ENCODE results near the gene ATF7IP2.

The ATF7IP2 gene

DNA sequence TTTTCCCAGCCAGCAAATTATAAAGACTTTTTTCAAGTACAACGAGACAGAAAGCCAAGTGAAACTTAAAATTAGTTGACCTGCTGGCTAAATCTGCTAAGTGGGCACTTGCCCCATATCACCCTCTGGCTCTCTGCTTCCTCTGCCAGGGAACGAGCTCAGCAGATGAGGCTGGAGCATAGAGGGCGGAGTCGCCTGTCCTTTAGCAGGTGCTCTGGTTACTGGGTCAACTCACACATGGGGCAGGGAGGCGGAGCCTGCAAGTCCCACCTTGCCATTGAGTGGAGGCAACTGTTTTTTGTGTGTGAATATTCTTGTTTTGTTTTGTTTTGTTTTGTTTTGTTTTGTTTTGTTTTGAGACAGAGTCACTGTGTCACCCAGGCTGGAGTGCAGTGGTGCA is 132.0 kb downstream of the ATF7IP2 start:
- peak; percentile 31 for DNase-seq

DNA sequence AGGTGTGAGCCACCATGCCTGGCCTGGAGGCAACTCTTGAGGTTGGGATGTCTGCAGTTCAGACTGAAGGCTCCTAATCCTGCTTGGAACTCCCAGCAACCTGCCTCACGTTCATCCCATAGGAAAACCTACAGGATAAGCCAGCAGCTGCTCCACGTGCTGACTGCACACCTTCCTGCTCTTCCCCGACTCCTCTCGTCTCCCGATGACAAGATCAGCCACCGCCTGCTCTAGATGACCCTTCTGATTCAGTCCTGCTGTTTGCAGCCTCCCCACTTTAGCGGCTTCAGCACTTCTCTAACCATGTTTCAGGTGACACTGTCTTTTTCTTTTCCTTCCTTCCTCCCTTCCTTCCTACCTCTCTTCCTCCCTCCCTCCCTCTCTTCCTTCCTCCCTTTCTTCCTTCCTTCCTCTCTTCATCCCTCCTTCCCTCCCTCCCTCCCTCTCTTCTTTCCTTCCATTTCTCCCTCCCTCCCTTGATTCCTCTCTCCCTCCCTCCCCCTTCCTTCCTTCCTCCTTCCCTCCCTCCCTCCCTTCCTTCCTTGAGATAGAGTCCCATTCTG is 132.7 kb downstream of the ATF7IP2 start:
- no peak for DNase-seq

DNA sequence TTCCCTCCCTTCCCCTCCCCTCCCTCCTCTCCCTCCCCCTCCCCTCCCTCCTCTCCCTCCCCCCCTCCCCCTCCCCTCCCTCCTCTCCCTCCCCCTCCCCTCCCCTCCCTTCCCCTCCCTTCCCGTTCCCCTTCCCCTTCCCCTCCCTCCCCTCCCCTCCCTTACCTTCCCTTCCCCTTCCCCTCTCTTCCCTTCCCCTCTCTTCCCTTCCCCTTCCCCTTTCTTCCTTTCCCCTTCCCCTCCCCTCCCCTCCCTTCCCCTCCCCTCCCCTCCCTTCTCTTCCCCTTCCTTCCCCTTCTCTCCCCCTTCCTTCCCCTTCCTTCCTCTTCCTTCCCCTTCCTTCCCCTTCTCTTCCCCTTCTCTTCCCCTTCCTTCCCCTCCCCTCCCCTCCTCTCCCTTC is 133.4 kb downstream of the ATF7IP2 start:
- no peak for DNase-seq

DNA sequence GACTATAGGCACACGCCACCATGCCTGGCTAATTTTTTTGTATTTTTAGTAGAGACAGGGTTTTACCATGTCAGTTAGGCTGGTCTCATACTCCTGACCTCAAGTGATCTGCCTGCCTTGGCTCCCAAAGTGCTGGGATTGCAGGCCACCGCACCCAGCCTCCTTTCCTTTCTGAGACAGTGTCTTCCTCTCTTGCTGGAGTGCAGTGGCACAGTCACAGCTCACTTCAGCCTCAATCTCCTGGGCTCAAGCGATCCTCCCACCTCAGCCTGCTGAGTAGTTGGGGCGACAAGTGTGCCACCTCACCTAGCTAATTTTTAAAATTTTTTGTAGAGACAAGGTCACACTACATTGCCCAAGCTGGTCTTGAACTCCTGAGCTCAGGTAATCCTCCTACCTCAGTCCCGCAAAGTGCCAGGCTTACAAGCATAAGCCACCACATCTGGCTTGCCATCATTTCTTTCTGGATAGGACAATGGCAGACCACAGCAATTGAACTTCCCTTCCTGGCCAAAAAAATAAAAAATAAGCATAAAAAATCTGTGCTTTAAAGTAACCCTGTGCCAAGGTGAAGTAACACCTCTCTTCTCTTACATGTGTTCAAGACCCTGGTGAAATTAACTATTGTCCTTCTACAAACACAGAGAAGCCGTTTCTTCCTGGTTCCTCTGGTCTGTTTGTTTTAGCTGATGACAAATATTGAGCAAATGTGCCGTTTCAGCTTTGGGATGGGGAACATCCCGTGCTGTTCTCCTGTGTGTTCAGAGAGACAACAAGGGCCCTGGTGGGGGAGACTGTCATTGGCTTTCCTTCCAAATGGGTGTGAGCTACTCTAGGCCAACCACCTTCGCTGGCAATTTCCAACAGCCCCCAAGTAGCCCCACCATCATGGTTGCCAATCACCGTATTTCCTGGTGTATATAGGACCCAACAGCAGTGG is 134.3 kb downstream of the ATF7IP2 start:
- DNase-seq, result peak; percentile 58

DNA sequence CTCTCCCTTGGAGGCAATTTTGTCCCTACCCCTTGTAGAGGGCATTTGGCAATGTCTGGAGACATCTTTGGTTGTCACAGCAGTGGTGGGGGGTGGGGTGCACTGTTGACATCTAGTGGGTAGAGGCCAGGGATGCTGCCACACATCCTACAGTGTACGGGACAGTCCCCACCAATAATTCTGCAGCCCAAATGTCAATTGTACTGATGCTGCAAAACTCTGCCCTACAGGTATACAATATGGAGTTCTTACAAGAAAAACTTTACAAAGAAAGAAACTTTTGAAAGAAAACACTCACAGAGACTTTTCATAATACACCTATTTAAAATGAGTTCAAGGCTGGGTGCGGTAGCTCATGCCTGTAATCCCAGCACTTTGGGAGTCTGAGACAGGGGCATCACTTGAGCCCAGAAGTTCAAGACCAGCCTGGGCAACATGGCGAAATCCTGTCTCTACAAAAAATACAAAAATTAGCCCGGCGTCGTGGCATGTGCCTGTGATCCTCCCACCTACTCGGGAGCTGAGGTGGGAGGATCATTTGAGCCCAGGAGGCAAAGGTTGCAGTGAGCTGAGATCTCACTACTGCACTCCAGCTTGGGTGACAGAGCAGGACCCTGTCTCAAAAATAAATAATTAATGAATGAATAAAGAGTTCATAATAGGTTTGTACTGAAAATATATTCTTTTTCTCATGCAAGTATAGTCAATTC is 135.2 kb downstream of the ATF7IP2 start:
- no peak for DNase-seq

DNA sequence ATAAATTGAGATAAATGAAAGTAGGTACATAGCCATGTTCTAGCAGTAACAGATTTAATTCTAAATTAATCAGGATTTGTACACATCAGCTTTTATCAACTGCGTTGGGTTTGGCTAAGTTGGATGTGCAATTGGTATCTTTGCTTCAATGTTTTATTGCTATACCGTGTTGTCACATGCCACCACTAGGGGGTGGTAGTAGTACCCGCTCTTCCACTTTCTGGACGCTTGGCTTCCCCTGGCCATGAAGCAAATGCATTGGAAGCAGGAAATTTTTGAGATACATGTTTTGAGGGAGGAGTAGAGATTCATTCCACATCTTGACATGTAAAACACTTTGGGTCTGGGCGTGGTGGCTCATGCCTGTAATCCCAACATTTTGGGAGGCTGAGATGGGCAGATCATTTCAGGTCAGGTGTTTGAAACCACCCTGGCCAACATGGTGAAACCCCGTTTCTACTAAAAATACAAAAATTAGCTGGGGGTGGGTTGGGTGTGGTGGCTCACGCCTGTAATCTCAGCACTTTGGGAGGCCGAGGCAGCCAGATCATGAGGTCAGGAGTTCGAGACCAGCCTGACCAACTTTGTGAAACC is 135.9 kb downstream of the ATF7IP2 start:
- DNase-seq, result peak; percentile 15

DNA sequence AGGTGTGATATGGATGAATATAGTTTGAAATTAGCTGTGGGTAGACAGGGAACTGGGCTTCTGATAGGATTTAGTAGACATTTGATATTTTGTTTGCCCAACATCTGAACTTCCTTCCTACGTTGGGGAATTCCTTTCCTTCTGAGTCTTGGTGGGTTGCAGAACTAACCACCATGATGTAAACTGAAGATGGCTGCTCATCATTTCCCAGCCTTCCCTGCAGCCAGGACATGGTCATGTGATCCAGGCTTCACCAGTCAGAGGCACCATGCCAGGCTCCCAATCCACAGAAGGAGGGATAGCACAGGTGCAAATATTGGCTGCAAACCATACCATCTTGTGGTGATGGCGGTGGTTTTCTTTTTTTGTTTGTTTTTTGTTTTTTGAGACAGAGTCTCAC is 137.1 kb downstream of the ATF7IP2 start:
- DNase-seq, result peak; percentile 40

DNA sequence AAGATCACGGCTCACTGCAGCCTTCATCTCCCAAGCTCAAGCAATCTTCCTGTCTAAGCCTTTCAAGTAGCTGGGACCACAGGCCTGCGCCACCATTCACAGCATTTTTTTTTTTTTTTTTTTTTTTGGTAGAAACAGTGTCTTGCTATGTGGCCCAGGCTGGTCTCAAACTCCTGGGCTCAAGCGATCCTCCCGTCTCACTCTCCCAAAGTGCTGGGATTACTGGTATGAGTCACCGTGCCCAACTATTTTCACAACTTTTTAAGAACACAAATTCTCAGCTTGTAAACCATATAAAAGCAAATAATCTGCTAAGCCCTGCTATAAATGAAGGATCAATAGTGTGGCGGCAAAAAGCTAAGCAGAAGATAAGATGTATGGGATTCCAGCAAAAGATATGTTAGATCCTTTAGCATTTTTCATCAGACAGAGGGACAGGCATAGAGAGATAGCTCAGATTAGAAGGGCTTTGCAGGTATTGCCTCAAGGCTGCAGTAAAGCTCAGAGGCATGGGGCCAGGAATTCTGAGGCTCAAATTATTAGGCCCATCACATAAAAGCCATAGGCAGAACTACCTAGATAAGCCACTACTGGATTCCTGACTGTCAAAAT is 139.5 kb downstream of the ATF7IP2 start:
- DNase-seq, result no peak

DNA sequence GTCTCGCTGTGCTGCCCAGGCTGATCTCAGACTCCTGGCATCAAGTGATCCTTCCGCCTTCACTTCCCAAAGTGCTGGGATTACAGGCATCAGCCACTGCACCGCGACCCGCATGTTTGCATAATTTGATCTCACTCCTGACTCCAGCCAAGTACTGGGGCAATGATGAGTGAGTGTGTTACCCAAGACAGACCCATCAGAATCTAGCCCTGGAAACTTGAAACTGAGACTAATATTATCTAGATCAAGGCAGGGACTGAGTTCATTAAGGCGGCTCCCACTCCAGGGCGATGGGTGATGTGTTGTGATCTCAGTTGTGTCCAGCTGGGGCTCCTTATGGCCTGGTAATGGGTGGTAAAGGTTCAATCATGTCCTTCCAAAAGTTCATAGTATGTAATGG is 141.1 kb downstream of the ATF7IP2 start:
- DNase-seq, result no peak

DNA sequence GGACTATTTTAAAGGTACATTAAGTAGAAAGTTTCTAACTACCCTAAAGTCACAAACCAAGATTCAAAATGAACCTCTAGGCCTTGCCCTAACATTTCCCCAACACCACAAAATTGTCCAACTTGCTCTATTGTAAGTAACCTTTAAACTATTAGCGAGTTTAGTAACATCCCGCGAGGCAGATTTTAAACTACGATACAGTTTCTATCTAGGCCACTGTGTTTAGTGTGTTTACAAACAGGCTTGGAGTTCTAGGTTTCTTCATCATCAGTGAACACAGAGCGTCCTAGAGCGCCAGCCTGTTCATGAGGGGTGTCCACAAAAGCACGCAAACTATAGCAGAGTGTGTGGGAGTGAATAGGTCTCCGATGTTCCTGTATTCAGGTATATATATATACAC is 142.8 kb downstream of the ATF7IP2 start:
- no peak for DNase-seq

DNA sequence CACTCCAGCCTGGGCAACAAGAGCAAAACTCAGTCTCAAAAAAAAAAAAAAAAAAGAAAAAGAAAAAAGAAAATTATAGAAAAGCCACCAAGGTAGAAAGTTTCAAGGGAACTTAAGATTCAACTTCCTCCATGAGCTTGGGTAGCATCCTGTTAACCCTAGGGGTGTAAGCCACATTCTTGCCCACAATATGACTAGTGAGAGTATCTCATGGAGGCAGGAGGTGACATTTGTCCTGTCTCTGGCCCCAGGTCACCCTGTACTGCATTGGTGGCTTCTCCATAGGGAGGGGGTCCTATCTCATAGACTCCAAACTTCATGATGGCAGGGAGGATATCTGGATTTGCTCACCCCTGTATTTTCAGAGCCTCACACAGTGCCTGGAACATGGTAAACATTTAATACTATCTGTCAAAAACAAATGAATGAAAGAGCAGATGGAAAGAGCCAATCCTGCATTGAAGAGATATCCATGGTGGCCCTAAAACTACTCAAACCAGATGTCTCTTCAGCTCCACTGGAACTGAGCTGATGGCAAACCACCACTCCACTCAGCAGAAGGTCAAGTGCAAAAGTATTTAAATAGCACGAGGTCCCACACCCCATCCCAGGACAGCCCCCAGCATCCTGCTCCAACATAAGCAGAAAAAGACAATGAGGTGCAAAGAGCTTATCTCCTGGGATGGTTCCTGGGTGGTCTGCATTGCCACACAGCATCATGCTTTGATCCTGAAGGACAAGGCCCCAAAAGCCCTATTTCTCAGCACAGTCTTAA is 144.2 kb downstream of the ATF7IP2 start:
- no peak for DNase-seq

DNA sequence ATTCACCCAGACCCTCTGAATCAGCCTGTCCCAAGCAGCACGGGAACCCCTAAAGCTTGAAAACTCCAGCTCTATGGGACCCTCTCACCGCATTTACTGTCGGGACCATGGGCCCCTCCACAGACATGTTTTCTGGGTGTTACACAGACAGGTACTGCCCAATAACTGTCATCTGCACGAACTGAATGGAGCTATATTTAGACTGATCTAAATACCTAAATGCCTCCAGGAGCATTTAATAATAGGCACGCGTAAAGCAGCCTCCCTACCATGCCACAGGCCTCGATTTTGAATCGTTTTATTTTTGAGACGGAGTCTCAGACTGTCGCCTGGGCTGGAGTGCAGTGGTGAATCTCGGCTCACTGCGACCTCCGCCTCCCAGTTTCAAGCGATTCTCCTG is 144.8 kb downstream of the ATF7IP2 start:
- DNase-seq, result no peak

DNA sequence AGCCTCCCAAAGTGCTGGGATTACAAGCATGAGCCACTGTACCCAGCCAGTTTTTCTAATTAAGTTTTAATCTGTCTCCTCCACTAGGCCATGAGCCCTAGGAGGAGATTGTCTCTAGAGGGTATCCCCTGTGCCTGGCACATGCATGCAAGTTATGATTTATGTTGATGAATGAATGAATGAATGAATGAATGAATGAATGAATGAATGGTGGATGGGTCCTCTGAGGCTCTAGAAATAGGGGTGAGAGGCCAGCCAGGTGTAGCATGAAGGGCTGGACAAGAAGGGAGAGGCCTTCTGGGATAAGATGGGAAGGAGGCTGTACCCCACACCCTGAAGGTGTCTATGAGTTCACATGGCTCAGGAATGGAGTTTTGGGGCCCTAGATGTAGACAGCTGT is 145.7 kb downstream of the ATF7IP2 start:
- no peak for DNase-seq

Data from NCI-H2029 (cell line).